ENCODE data around the gene CXorf65.

Gene CXorf65

DNA sequence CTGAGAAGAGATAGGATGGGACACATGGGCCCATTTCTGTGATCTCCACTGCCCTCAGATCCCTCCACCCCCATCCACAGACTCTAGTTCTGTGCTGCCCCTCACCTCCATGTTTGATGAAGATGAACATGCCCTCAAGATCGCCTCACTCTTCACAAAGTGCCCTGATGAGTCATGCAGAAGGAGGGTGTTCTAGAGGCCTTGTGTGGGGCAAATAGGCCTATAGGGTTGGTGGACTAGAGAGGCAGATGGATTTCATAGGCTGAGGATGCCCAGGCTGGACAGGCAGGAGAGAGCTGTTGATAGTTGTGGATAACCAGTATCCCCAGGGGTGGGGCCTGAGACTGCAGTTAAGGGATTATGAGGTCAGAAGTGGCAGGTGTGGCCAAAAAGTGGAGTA lies at the start of gene CXorf65:
TSS of gene CXorf65 (minus strand) at position 314 of the 400 bp plus-strand sequence. CDS start at position 130, 184 bp downstream.
- no peak for DNase-seq

DNA sequence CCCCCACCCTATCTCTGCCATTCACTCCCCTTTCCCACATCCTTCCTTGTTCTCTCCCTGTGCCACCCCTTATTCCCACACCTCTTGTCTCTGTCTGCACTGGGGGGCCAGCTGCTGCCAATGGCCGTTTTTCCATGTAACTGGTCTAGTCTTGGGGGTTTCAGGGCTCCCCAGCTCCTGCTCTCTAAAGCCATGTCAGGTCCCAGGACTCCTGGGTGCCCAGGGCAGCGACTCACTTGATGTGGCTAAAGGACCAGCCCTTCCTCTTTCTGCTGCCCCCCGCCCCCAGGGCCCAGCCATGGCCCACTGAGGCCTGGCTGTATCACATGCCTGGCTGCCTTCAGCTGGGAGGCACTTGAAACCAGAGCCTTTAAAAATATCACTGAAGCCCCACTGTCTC lies 48.1 kb upstream of the CXorf65 start:
- DNase-seq: no peak

DNA sequence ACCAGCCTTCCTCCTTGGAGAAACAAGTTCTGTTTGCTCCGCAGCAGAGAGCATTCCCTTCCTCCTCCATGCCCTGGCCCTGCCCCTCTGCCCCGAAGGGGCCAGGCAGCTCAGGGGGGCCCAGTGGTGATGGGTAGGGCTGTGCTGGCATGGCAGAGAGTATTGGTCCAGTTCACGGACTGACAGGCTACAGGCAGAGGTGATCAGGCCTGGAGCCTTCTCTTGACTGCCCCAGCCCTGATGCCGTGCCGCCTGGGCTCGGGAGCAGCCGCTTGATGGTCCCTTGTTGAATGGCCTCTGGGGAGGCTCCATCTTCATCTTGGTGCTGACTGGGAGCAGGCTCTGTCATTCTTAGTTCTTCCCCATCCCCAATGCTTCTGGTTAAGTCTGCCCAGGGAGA lies 47.7 kb upstream of the CXorf65 start:
- no peak for DNase-seq

DNA sequence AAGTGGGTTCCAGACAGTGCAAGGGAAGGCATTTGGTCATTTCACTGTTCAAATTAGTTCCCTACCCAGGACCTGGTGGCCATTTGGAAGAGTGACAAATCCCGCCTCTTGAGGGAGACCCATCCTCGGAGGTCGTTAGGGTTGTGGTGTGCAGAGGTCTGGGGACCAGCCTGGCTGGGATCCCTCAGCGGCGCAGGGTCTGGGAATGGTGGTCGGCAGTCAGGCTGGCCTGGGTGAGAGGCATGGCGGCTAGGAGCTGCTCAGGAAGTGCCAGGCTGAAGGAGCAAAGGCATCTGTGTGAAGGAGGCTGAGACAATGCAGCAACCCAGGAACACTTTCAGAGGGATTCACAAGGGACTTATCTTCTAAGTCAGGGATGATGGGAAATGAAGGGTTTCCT lies 44.8 kb upstream of the CXorf65 start:
- DNase-seq: no peak

DNA sequence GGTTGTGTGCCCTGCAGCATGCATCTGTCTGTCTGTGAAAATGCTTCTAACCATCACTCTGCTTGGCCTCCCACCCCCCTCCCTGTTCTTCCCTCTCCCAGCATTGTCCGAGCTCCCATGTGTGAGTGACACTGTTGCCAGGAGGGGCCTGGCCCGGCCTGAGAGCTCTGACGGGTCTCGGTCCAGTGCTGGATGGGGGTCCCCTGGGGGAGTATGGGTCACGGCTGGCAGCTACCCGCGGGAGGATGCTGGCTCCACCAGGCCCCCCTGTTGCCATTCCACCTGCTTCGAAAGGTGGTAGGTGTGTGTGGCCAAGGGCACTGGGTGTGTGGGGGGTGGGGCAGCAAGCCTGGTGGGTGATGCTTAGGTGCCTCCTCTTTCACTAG lies 41.7 kb upstream of the CXorf65 start:
- DNase-seq: no peak

DNA sequence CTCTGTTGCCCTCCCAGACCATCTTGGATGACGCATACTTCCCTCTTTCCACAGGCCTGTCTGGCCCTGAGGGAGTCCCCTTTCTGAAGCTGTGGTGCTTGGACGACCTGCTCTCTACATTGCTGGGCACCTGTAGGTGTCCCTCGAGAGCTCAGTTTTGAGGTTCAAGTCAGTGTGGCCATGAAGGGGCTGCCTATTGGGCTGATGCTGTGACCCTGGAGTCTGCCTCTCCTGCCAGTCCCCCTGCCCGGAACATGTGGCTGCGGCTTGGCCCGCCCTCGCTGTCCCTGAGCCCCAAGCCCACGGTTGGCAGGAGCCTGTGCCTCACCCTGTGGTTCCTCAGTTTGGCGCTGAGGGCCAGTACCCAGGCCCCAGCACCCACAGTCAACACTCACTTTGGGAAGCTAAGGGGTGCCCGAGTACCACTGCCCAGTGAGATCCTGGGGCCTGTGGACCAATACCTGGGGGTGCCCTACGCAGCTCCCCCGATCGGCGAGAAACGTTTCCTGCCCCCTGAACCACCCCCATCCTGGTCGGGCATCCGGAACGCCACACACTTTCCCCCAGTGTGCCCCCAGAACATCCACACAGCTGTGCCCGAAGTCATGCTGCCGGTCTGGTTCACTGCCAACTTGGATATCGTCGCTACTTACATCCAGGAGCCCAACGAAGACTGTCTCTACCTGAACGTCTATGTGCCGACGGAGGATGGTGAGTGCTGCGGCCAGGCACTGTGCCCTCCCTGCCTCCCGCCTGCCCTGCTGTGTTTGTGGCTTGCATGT lies 41.1 kb upstream of the CXorf65 start:
- DNase-seq: no peak

DNA sequence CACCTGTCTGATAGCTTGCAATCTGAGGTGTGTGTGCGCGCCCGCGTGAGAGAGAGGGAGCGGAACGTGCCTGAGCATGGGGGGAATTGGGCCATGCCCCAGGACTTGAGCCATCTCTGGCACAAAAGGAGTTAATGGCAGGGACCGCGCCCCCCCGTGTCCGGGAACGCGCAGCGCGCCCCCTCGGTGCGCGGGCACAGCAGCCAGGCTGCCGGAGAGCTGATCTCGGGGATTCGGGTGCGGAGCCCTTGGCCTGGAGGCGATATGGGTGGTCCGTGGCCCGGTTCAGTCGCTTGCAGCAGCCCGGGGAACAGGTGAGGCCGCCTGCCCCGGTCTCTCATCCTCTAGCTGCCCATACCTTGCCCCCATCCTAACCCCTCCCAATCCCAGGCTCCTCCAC lies 38.1 kb upstream of the CXorf65 start, which contains the start of gene NLGN3:
TSS of gene NLGN3 (plus strand) at position 191 of the 400 bp plus-strand sequence. CDS start 2,909 bp downstream, outside the sequence.
- DNase-seq: no peak

DNA sequence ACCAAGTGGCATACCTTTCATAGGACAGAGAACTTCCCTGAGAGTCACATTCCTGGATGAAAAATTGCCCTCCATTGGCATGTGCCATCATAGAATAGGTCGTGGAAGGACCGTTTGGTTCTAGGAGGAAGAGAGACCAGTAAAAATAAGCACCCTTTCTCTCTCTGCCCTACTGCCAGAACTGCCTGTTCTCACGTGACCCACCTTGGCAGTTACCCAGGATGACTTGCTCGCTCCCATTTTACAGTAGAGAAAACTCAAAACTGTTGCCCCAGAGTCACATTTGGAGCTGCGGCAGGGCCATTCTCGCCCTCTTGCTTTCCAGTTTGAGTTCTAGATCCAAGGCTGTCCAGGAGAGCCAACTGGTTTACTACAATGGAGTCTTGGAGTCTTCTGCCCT lies 37.0 kb upstream of the CXorf65 start:
- DNase-seq: no peak

DNA sequence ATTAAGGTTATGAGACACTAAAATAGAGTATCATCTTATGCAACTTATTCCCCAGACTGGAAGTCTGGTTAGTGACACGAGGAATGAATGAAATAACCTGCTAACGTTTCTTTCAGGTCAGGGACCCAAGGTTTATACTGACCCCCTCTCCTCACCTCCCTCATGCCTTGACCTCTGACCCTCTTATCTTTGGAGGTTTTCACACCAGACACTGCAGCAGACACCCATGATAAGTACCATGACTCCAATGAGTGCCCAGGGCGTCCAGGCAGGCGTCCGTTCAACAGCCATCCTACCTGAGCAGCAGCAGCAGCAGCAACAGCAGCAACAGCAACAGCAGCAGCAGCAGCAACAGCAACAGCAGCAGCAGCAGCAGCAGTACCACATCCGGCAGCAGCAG lies 33.9 kb upstream of the CXorf65 start:
- no peak for DNase-seq

DNA sequence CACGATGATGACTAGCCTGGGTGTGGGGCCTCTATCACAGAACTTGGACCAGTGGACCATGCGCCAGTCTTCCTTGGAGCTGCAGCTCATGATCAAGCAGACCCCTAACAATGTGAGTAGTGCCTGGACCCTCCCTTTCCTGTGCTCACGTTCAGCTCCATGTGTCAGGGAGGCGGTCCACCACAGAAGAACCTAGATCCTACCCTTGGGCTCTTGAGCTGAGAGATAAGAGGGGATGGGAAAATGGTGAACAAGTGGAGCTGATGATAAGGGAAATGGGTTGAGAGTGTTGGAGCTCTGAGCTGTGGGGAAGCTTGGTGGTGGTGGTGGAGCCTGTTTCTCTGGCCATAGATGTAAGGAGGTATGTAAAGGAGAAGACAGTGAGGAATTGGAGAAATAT lies 25.0 kb upstream of the CXorf65 start:
- DNase-seq: no peak

DNA sequence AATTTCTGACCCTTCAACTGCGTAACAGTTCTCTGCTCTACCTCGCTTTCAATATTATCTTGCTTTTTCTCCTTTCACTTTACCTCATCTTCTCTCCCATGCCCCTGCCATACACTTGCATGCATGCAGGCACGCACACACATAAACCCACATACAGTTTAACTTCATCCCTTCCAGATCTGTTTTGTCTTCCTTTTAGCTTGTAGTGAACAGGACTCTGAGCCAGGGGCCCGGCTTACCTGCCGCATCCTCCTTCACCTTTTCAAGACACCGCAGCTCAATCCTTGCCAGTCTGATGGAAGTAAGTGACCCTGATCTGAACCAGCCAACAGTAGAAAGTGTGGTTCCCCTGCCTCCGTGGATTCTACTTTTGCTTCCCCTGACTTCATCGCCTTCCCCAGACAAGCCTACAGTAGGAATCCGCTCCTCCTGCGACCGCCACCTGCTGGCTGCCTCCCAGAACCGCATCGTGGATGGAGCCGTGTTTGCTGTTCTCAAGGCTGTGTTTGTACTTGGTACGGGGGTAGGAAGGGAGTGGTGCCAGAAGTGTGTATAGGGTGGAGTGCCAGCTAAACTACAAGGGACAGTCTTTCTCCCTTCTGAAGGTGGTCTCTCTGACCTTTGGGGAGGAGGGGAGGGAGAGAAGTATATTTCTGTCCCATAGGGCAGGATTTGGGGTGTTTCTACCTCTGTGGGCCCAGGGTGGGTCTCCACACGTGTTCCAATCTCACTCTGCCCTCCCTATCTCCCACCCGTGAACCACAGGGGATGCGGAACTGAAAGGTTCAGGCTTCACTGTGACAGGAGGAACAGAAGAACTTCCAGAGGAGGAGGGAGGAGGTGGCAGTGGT lies 22.6 kb upstream of the CXorf65 start:
- DNase-seq: no peak

DNA sequence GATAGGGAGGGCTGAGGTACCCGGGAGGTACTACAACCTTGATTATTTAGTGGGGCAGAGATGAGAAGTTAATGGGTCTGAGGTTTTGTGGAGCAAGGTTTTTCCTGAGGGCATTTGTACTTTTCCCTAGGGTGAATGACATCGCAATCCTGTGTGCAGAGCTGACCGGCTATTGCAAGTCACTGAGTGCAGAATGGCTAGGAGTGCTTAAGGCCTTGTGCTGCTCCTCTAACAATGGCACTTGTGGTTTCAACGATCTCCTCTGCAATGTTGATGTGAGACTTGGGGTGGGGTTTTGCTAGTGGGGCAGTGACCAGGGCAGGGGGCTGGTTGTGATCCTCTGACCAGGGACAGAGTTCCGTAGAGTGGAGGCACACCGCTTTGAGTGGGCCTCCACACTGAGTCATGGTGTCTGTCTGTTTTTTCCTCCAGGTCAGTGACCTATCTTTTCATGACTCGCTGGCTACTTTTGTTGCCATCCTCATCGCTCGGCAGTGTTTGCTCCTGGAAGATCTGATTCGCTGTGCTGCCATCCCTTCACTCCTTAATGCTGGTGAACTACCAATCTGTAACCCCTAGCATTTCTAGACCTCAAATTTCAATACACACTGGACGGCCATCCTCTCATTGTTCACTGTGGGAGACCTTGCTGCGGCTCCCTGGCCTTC lies 21.8 kb upstream of the CXorf65 start:
- DNase-seq: no peak

DNA sequence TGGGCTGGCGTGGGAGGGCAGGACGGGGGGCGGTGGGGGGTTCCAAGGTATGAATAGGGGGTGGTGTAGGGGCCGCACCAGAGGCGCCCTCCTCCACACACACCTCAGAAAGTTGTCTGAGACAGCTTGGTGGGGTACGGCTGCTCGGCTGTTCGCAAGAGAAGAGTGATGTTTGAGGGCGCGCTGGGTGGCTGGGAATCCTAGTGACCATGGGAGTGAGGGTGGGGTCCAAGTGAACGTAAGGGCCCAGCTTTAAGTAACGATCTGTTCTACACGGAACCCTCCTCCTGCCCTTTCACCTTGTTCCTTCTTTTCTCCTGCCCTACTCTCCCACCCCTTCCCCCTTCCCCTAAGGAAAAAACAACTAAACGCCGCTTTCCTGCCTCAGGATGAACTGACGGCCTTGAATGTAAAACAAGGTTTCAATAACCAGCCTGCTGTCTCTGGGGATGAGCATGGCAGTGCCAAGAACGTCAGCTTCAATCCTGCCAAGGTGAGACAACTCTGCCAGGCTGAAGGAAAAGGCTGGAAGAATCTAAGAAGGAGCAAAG lies 12.5 kb upstream of the CXorf65 start:
- DNase-seq: no peak

DNA sequence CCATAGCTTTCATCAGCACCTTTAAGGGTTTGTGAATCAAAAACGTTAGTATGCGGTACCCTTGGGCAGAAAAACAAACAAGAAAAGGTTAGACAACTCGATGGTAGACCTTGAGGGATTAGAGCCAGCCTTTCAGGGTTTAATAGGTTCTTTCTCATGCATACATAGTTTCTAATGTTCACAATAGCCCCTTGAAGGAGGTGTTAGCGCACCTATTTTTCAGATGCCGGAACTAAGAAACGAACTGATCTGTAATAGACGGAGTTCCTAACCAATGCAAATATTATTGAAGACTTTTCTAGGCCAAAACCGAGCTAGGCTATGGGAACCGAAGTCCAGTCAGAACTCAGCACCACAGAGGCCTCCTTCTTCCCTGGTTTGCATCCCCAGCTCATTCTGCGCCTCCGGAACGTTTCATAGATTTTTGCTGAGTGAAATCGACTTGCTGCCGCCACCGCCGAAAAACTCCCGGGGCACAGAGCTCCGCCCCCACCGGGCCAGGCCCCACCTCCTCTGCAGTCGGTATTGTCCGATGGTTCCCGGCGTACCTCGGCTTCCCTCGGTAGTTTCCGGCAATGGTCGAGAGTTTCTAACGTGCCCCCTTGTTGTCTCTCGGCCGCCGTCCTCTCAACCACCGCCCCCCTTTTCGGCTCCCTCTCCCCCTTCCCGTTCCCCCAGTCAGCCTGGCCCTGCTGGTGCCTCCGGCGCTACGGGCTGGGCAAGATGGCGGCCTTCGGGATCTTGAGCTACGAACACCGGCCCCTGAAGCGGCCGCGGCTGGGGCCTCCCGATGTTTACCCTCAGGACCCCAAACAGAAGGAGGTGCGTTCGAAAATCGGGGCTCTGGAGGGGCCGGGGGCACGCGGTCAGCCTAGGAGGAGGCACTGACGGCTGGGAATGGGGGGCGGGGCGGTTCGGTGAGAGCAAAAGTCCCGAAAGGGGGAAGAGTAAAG lies 11.8 kb upstream of the CXorf65 start, which contains the start of gene MED12:
TSS of gene MED12 (plus strand) at position 565 of the 953 bp plus-strand sequence. CDS start at position 724, 159 bp downstream.
- peak; percentile 24 for DNase-seq

DNA sequence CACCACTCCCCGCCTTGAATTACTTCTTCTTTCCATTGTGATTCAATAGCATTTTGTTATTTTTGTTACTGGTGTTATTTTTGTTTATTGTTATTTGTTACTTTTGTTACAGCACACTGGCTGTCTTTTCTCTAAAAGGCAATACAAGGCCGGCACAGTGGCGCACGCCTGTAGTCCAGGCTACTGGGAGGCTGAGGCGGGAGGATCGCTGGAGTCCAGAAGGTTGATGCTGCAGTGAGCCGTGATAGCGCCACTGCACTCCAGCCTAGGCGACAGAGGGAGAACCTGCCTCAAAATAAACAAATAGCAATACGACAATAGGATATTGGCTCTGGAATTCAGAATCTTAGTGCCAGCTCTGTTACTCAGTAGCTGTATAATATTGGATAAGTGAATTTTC lies 10.8 kb upstream of the CXorf65 start:
- DNase-seq: no peak

DNA sequence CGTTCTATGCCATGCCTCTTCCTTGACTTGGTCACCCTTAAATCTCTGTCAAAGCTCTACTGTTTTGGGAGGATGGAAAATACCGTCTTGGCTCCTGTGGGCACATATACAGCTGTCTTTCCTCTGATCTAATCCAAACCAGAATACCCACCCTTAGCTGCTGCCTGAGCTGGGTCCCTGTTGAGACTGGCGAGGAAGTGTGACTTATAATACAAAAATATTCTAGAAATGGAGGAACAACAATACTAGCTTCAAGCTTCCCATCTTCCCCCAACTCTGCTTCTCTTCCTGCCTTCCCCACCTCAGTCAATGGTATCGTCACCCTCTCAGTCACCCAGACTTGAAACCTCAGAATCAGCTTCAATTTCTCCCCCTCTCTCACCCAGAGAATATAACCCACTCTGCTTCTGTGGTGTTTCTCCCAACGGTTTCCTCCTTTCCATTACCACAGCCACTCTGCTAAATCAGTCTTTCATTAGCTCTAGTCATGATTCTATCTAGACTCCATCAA lies 5.4 kb upstream of the CXorf65 start:
- DNase-seq: no peak

DNA sequence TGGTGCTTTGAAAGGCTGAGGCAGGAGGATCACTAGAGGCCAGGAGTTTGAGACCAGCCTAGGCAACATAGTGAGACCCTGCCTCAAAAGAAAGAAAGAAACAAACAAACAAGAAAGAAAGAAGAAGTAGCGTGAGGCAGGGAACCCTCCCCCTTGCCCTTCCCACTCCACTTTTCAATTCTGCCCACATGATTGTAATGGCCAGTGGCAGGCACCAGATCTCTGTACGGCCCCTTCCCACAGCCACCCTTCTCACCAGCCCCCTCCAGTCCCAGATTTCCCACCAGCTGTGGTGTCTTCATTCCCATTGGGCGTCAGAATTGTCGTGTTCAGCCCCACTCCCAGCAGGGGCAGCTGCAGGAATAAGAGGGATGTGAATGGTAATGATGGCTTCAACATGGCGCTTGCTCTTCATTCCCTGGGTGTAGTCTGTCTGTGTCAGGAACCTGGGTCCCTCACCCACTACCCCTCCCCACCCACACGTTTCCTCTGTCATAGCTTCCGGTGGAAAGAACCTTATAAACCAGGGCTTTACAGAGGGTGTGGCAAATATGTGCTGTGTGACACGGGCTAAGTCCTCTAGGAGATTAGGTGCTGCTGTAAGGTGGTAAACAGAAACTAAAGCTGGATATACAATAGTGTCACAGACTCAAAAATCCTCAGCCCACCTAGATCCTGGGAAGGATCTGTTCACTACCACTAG lies 4.8 kb upstream of the CXorf65 start, which contains the start of gene IL2RG:
TSS of gene IL2RG (minus strand) at position 437 of the 703 bp plus-strand sequence. CDS start at position 399, 38 bp downstream.
- DNase-seq: no peak

DNA sequence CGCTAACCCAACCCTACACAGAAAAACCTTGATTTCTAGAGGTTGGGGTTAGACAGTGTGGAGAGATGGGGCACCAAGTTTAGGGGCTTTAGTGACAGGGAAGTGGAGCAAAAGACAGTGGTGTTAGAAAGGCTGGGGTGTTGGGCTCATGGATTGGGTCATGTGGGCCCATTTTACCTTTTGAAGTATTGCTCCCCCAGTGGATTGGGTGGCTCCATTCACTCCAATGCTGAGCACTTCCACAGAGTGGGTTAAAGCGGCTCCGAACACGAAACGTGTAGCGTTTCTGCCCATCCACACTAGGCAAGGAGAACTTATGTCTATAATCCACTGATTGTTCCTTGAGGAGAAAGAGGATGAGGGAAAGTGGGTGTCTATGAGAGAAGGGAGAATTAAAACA lies 2.5 kb upstream of the CXorf65 start:
- no peak for DNase-seq

DNA sequence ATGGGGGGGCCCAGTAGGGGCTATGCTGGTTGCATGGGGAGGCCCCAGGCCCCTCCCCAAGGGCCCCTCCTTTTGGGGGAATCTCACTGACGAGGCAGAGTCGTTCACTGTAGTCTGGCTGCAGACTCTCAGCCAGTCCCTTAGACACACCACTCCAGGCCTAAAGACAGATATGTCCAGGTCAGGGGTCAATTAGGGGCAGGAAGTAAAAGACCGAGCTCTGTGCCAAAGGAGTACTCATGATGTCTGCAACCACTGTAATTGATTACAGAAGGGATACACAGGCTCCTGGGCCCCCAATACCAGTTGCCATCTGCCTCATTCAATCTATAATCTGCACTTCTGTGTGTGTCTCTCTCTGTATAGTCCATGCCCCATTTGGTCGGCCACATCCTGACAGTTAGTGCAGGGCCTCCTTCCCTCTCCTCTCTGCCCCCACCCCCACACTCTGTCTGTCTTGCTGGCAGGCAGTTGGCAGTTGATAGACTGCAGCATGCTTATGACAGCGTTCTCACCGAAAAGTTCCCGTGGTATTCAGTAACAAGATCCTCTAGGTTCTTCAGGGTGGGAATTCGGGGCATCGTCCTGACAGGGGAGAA lies 1.3 kb upstream of the CXorf65 start:
- no peak for DNase-seq

DNA sequence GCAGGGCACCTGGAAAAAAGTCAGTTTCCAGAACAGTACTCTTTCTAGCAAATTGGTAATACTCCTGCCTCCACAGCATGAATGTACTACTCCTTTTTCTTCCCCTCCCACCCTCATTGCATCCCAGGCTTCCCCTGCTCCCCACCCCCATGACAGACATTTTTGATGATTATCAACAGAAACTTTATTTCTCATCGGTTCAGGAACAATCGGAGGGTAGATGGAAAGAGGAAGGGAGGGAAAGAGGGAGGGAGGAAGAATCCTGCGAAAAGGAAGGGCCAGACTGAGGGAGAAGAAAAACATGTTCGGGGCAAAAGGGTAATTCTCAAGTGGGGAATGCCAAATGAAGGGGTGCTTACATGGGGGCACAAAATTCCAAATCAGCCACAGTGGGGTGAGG lies 705 bp upstream of the CXorf65 start:
- no peak for DNase-seq
